ENCODE results near the gene LONP2. TPM values are rescaled to one million over a fixed set of nuclear protein-coding genes. Genes with fewer than 3 reads are reported as not detected.
"Not testable (repeated sequence)": the region's sequence is repeated elsewhere in the genome, so short reads cannot be mapped to it uniquely, and the experiment has no call there.

The LONP2 gene
- polyA plus RNA-seq, 2 donors, result 16.2 to 28.6 TPM

DNA sequence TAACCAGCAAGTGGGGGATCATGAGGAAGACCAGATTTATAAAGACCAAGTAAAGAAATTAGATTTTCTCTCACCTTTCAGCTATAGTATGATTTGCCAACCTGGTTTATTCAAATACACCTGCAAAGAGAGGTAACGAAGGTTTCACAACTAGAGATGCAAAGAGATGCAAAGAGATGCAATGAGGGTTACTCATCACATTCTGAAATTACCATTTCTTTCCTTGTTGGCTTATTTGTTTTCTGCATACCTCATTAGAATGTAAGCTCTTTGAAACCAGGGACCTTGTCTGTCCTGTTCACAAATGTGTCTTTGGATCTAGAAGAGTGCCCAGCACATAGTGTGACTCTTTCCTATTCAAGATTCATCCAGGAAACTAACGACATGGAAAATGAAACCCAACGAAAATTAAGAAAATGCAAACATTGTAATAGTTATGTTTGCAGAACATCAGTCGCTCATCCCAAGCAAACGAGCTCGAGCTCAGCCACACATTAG is 9.0 kb upstream of the LONP2 start:
- H3K27me3 ChIP-seq (ENCODE audit: control insufficient read depth in 1 of 2, insufficient read depth in 2 of 2, low read length in 2 of 2), result no peaks in the 10 kb centered on the region
- no peak overlapping the region for H3K4me3 ChIP-seq (ENCODE audit: low read depth in 1 of 2, low read length in 2 of 2)
- no peaks in the 10 kb centered on the region for H3K36me3 ChIP-seq (ENCODE audit: control insufficient read depth in 2 of 2, insufficient read depth in 2 of 2, low read length in 1 of 2)
- WGBS, 2 donors, result 69 to 74% methylated on average over 6 of the region's 6 CpGs
- no peaks in the 10 kb centered on the region for H3K4me1 ChIP-seq (ENCODE audit: control insufficient read depth in 2 of 2, insufficient read depth in 2 of 2, low read length in 1 of 2)
- H3K27ac ChIP-seq (ENCODE audit: low read depth in 2 of 2, low read length in 1 of 2), result no peak overlapping the region
- no peaks in the 10 kb centered on the region for H3K9me3 ChIP-seq (ENCODE audit: control insufficient read depth in 2 of 2, insufficient read depth in 1 of 2, low read depth in 1 of 2, low read length in 1 of 2)

DNA sequence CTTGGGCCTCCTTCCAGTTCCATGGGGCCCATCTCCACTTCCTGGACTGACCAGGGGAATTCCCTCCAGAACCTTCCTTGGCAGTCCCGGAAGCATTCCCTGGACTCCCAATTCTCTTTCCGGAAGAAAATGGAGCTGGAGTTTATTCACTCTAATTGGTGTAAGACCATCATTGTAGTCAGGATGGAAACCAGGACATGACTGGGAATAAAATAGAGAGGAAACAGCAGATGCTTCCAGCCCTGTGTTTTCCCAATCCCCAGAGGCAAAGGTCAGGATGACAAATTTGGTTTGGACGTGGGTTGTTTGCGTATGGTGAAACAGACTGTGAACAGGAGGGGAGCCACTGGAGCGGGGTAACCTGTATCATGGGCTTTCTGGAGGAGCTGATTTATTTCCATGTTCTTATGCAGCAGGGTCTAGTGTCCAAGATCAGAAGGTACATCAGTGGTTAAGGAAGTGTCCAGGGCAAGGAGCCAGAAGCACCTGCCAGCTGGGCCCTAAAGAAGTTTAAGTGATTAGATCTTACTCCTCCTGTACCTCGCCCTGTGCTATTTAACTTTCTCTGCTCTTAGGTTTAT is 8.5 kb upstream of the LONP2 start:
- H3K27ac ChIP-seq (ENCODE audit: low read depth in 2 of 2, low read length in 1 of 2), result no peak overlapping the region
- 61 to 69% methylated on average over 6 of the region's 6 CpGs for WGBS, 2 donors
- no peaks in the 10 kb centered on the region for H3K36me3 ChIP-seq (ENCODE audit: control insufficient read depth in 2 of 2, insufficient read depth in 2 of 2, low read length in 1 of 2)
- no peaks in the 10 kb centered on the region for H3K9me3 ChIP-seq (ENCODE audit: control insufficient read depth in 2 of 2, insufficient read depth in 1 of 2, low read depth in 1 of 2, low read length in 1 of 2)
- H3K4me3 ChIP-seq (ENCODE audit: low read depth in 1 of 2, low read length in 2 of 2), result no peak overlapping the region
- no peaks in the 10 kb centered on the region for H3K4me1 ChIP-seq (ENCODE audit: control insufficient read depth in 2 of 2, insufficient read depth in 2 of 2, low read length in 1 of 2)
- no peaks in the 10 kb centered on the region for H3K27me3 ChIP-seq (ENCODE audit: control insufficient read depth in 1 of 2, insufficient read depth in 2 of 2, low read length in 2 of 2)

DNA sequence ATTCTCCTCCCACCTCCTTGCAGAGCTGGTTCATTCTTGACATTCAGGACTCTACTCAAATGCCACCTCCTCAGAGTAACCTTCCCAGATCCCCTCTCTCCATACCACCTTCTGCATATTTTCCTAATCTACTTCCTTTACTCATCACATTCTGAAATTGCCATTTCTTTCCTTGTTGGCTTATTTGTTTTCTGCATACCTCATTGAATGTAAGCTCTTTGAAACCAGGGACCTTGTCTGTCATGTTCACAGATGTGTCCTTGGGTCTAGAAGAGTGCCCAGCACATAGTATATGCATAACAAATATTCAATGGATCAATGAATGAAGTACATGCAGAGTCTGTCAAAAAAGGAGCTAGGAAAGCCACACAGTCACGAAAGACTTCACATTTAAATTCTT is 7.8 kb upstream of the LONP2 start:
- Histone ChIP-seq H3K4me1 (ENCODE audit: control insufficient read depth in 2 of 2, insufficient read depth in 2 of 2, low read length in 1 of 2) (no peaks in the 10 kb centered on the region), H3K9me3 (ENCODE audit: control insufficient read depth in 2 of 2, insufficient read depth in 1 of 2, low read depth in 1 of 2, low read length in 1 of 2) (no peaks in the 10 kb centered on the region), H3K27ac (ENCODE audit: low read depth in 2 of 2, low read length in 1 of 2) (no peak overlapping the region), H3K27me3 (ENCODE audit: control insufficient read depth in 1 of 2, insufficient read depth in 2 of 2, low read length in 2 of 2) (no peaks in the 10 kb centered on the region), H3K4me3 (ENCODE audit: low read depth in 1 of 2, low read length in 2 of 2) (no peak overlapping the region), H3K36me3 (ENCODE audit: control insufficient read depth in 2 of 2, insufficient read depth in 2 of 2, low read length in 1 of 2) (no peaks in the 10 kb centered on the region)
- 88 to 97% methylated on average over 1 of the region's 1 CpG for WGBS, 2 donors

DNA sequence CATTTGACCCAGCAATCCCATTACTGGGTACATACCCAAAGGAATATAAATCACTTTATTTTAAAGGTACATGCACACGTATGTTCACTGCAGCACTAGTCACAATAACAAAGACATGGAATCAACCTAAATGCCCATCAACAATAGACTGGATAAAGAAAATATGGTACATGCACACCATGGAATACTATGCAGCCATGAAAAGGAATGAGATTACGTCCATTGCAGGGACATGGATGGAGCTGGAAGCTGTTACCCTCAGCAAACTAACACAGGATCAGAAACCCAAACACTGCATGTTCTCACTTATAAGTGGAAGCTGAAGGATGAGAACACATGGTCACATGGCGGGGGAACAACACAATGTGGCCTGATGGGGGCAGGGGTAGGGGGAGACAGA is 4.0 kb upstream of the LONP2 start:
- 96 to 98% methylated on average over 3 of the region's 3 CpGs for WGBS, 2 donors
- H3K36me3 ChIP-seq (ENCODE audit: control insufficient read depth in 2 of 2, insufficient read depth in 2 of 2, low read length in 1 of 2); H3K27ac ChIP-seq (ENCODE audit: low read depth in 2 of 2, low read length in 1 of 2); H3K4me1 ChIP-seq (ENCODE audit: control insufficient read depth in 2 of 2, insufficient read depth in 2 of 2, low read length in 1 of 2); H3K4me3 ChIP-seq (ENCODE audit: low read depth in 1 of 2, low read length in 2 of 2); H3K9me3 ChIP-seq (ENCODE audit: control insufficient read depth in 2 of 2, insufficient read depth in 1 of 2, low read depth in 1 of 2, low read length in 1 of 2); H3K27me3 ChIP-seq (ENCODE audit: control insufficient read depth in 1 of 2, insufficient read depth in 2 of 2, low read length in 2 of 2): not testable (repeated sequence)

DNA sequence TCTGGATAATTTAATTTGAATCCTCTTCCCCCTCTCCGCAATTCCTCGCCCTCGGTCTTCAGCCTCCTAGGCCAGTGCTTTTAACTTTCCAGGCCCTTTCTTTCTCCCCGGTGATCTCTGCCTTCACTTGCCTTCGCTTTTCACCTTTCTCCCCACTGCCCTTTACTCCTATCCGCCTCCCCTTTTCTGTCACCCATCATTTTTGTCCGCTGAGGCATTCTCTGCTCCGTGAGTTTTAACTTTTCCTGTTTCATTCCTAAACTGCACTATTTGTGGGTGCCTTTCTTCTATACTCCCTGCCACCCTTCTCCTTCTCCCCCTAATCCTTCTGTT is 729 bp downstream of the LONP2 start:
- peak overlapping the region; percentile 88 to 92 for H3K4me3 ChIP-seq (ENCODE audit: low read depth in 1 of 2, low read length in 2 of 2)
- no peaks in the 10 kb centered on the region for H3K36me3 ChIP-seq (ENCODE audit: control insufficient read depth in 2 of 2, insufficient read depth in 2 of 2, low read length in 1 of 2)
- H3K9me3 ChIP-seq (ENCODE audit: control insufficient read depth in 2 of 2, insufficient read depth in 1 of 2, low read depth in 1 of 2, low read length in 1 of 2), result no peaks in the 10 kb centered on the region
- H3K27me3 ChIP-seq (ENCODE audit: control insufficient read depth in 1 of 2, insufficient read depth in 2 of 2, low read length in 2 of 2), result no peaks in the 10 kb centered on the region
- peak overlapping the region; percentile 93 to 95 for H3K27ac ChIP-seq (ENCODE audit: low read depth in 2 of 2, low read length in 1 of 2)
- 2 to 3% methylated on average over 8 of the region's 8 CpGs for WGBS, 2 donors
- H3K4me1 ChIP-seq (ENCODE audit: control insufficient read depth in 2 of 2, insufficient read depth in 2 of 2, low read length in 1 of 2), result peaks cover 3 to 4% of the 10 kb centered on the region in 2 donors

DNA sequence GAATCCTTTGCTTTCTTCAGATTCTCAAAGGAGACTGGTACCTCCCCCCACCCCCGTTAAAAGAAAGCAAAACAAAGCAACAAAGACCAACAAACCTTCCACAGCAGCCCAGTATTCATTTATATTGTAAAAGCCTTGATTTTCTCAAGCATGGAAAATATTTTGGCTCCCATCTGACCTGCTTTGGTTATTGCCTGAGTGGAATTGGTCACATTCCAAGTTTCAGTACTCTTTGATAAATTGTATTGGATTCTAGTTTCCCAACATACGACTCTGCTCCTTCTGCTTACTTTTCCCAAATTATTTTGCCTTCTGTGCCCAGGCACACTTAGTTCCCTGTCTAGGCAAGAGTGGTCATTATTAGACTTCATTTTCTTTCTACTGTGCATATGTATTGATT is 2.0 kb downstream of the LONP2 start:
- no peaks in the 10 kb centered on the region for H3K36me3 ChIP-seq (ENCODE audit: control insufficient read depth in 2 of 2, insufficient read depth in 2 of 2, low read length in 1 of 2)
- 26% methylated on average over 2 of the region's 2 CpGs for WGBS, 2 donors
- no peaks in the 10 kb centered on the region for H3K27me3 ChIP-seq (ENCODE audit: control insufficient read depth in 1 of 2, insufficient read depth in 2 of 2, low read length in 2 of 2)
- peaks cover 3 to 4% of the 10 kb centered on the region in 2 donors for H3K4me1 ChIP-seq (ENCODE audit: control insufficient read depth in 2 of 2, insufficient read depth in 2 of 2, low read length in 1 of 2)
- H3K9me3 ChIP-seq (ENCODE audit: control insufficient read depth in 2 of 2, insufficient read depth in 1 of 2, low read depth in 1 of 2, low read length in 1 of 2), result no peaks in the 10 kb centered on the region
- no peak overlapping the region for H3K27ac ChIP-seq (ENCODE audit: low read depth in 2 of 2, low read length in 1 of 2)
- H3K4me3 ChIP-seq (ENCODE audit: low read depth in 1 of 2, low read length in 2 of 2), result peak overlapping the region in 1 of 2 donors; percentile 88

DNA sequence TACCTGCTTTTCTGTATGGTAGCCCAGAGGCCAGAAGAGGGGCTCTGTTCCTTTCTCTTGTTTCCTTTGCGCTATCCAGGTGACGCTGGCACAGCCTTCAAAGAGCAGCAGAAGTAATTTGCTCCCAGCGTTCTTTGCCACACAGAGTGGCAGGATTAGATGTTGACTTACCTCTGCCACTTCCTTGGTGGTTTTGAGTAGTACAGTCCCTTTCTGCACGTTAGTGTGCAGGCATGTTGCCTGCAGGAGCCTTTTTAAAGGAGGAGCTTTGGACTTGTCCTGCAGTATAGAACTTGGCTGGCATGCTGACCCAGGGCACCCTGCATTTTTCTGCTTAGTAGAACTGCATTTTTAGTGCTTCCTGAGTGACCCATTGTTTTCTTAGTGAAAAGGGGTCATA is 3.2 kb downstream of the LONP2 start, which contains the start of gene ABCC11:
ABCC11 (minus strand) TSS at position 229 of the 400 bp plus-strand sequence. CDS start 15,618 bp downstream, outside the sequence.
- peaks cover 3 to 4% of the 10 kb centered on the region in 2 donors for H3K4me1 ChIP-seq (ENCODE audit: control insufficient read depth in 2 of 2, insufficient read depth in 2 of 2, low read length in 1 of 2)
- 29 to 30% methylated on average over 4 of the region's 4 CpGs for WGBS, 2 donors
- H3K4me3 ChIP-seq (ENCODE audit: low read depth in 1 of 2, low read length in 2 of 2), result no peak within 1 kb of the TSS
- H3K27me3 ChIP-seq (ENCODE audit: control insufficient read depth in 1 of 2, insufficient read depth in 2 of 2, low read length in 2 of 2), result no peaks in the 10 kb centered on the region
- H3K9me3 ChIP-seq (ENCODE audit: control insufficient read depth in 2 of 2, insufficient read depth in 1 of 2, low read depth in 1 of 2, low read length in 1 of 2), result no peaks in the 10 kb centered on the region
- H3K27ac ChIP-seq (ENCODE audit: low read depth in 2 of 2, low read length in 1 of 2), result peak within 1 kb of the TSS in 1 of 2 donors; percentile 31
- H3K36me3 ChIP-seq (ENCODE audit: control insufficient read depth in 2 of 2, insufficient read depth in 2 of 2, low read length in 1 of 2), result no peaks in the 10 kb centered on the region

DNA sequence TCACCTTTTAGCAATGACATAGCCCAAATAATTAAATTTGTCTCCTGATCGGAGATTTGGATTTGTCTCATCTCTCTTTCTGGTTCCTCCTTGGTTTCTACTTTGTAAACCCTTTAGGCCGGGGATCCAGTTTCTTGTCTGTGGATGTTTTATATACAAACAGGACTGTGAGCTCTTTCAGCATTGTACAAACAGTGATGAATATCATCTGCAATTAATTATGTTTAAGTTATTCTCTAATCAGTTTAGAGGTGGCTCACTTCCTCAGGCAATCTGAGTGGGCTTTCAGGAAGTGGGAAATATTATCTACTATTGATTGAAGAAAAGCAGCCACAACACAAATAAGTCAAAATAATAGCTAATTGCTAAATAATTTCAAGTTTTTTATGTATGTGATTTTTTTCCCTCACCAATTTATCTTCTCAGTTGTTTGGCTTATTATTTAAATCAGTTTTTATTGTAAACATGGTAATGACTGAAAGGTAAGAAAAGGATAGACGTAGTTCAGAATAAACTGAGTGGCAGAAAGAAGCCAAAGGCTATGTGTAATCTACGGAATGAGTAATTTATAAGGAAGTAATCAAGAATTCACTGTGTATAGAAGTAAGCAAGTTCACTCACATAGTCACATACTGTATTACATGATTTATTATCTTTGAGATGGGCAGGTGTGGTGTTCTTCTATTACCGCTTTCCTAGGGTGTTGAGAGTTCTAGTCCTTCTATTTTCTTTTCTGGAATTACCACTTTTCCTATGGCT is 6.6 kb downstream of the LONP2 start:
- WGBS, 2 donors, result 66 to 71% methylated on average over 5 of the region's 5 CpGs
- Histone ChIP-seq H3K27me3 (ENCODE audit: control insufficient read depth in 1 of 2, insufficient read depth in 2 of 2, low read length in 2 of 2) (no peaks in the 10 kb centered on the region), H3K27ac (ENCODE audit: low read depth in 2 of 2, low read length in 1 of 2) (no peak overlapping the region), H3K4me3 (ENCODE audit: low read depth in 1 of 2, low read length in 2 of 2) (no peak overlapping the region), H3K9me3 (ENCODE audit: control insufficient read depth in 2 of 2, insufficient read depth in 1 of 2, low read depth in 1 of 2, low read length in 1 of 2) (no peaks in the 10 kb centered on the region), H3K4me1 (ENCODE audit: control insufficient read depth in 2 of 2, insufficient read depth in 2 of 2, low read length in 1 of 2) (peaks cover 3 to 4% of the 10 kb centered on the region in 2 donors), H3K36me3 (ENCODE audit: control insufficient read depth in 2 of 2, insufficient read depth in 2 of 2, low read length in 1 of 2) (no peaks in the 10 kb centered on the region)

DNA sequence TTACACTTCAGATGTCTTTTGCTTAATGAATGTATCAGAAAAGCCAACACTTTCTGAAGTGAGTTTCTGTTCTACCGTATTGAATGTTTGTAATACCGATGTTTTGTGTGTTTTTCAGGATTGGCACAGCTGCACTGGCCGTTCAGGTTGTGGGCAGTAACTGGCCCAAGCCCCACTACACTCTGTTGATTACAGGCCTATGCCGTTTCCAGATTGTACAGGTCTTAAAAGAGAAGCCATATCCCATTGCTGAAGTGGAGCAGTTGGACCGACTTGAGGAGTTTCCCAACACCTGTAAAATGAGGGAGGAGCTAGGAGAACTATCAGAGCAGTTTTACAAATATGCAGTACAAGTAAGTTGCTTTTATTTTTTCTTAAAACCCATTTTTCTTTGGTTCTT is 7.9 kb downstream of the LONP2 start:
- Histone ChIP-seq H3K9me3 (ENCODE audit: control insufficient read depth in 2 of 2, insufficient read depth in 1 of 2, low read depth in 1 of 2, low read length in 1 of 2) (no peaks in the 10 kb centered on the region), H3K4me1 (ENCODE audit: control insufficient read depth in 2 of 2, insufficient read depth in 2 of 2, low read length in 1 of 2) (peaks cover 0 to 4% of the 10 kb centered on the region in 2 donors)
- 64 to 82% methylated on average over 5 of the region's 5 CpGs for WGBS, 2 donors

More for the DNA sequence above, 7.9 kb downstream of the LONP2 start:
- Histone ChIP-seq H3K4me3 (ENCODE audit: low read depth in 1 of 2, low read length in 2 of 2) (no peak overlapping the region), H3K27ac (ENCODE audit: low read depth in 2 of 2, low read length in 1 of 2) (no peak overlapping the region), H3K36me3 (ENCODE audit: control insufficient read depth in 2 of 2, insufficient read depth in 2 of 2, low read length in 1 of 2) (no peaks in the 10 kb centered on the region), H3K27me3 (ENCODE audit: control insufficient read depth in 1 of 2, insufficient read depth in 2 of 2, low read length in 2 of 2) (no peaks in the 10 kb centered on the region)
